H9 (cell line): ENCODE results near the gene LAIR1. TPM values are rescaled to one million over a fixed set of nuclear protein-coding genes. Genes with fewer than 3 reads are reported as not detected.
"Not testable (repeated sequence)": the region's sequence is repeated elsewhere in the genome, so short reads cannot be mapped to it uniquely, and the experiment has no call there.

ENCODE experiments used
- DNase-seq: peaks from one replicate; pipeline ENCODE4 v3.0.0-alpha.2; 2017
- H2AFZ ChIP-seq: one replicate; pipeline ENCODE4 v1.6.1; 2013; ENCODE audit warnings: mild to moderate bottlenecking, low read length, control low read depth, moderate library complexity
- H2AK5ac ChIP-seq: 2 replicates; pipeline ENCODE4 v1.6.1; 2013; ENCODE audit warnings: low read length, control low read depth, mixed read lengths; ENCODE audit not compliant: insufficient read length
- H2BK120ac ChIP-seq: one replicate; pipeline ENCODE4 v1.6.1; 2013; ENCODE audit warnings: low read depth, mild to moderate bottlenecking, low read length, control low read depth, inconsistent platforms; ENCODE audit not compliant: poor library complexity, severe bottlenecking
- H2BK12ac ChIP-seq: 2 replicates; pipeline ENCODE4 v1.6.1; 2013; ENCODE audit warnings: low read length, control low read depth, mixed read lengths, low read depth; ENCODE audit not compliant: insufficient read length
- H2BK15ac ChIP-seq: 2 replicates; pipeline ENCODE4 v1.6.1; 2013; ENCODE audit warnings: low read depth, low read length, control low read depth
- H2BK20ac ChIP-seq: one replicate; pipeline ENCODE4 v1.6.1; 2013; ENCODE audit warnings: low read depth, mild to moderate bottlenecking, low read length, control low read depth, inconsistent platforms; ENCODE audit not compliant: poor library complexity, severe bottlenecking
- H2BK5ac ChIP-seq: 2 replicates; pipeline ENCODE4 v1.6.1; 2013; ENCODE audit warnings: low read length, control low read depth, mixed read lengths; ENCODE audit not compliant: insufficient read length
- H3K14ac ChIP-seq: 2 replicates; pipeline ENCODE4 v1.6.1; 2013; ENCODE audit warnings: low read length, control low read depth; ENCODE audit not compliant: insufficient read depth
- H3K18ac ChIP-seq: 2 replicates; pipeline ENCODE4 v1.6.1; 2013; ENCODE audit warnings: low read depth, mild to moderate bottlenecking, mixed read lengths, low read length, control low read depth; ENCODE audit not compliant: insufficient read length
- H3K23ac ChIP-seq: 2 replicates; pipeline ENCODE4 v1.6.1; 2013; ENCODE audit warnings: low read length, control low read depth, mixed read lengths, low read depth; ENCODE audit not compliant: insufficient read length
- H3K23me2 ChIP-seq: 2 replicates; pipeline ENCODE4 v1.6.1; 2013; ENCODE audit warnings: low read depth, mild to moderate bottlenecking, mixed read lengths, low read length, control low read depth; ENCODE audit not compliant: insufficient read length, poor library complexity, severe bottlenecking
- H3K27ac ChIP-seq: 2 replicates; pipeline ENCODE4 v1.5.1; 2013; ENCODE audit warnings: low read length, control low read depth, mixed read lengths, low read depth; ENCODE audit not compliant: insufficient read length
- H3K27me3 ChIP-seq: 2 replicates; pipeline ENCODE4 v1.6.1; 2013; ENCODE audit warnings: low read length, control low read depth, inconsistent platforms; ENCODE audit not compliant: insufficient read depth
- H3K4ac ChIP-seq: 2 replicates; pipeline ENCODE4 v1.6.1; 2013; ENCODE audit warnings: low read depth, mild to moderate bottlenecking, control low read depth, inconsistent platforms, low read length, moderate library complexity
- H3K4me1 ChIP-seq: 2 replicates; pipeline ENCODE4 v1.6.1; 2013; ENCODE audit warnings: low read length, control low read depth, inconsistent platforms; ENCODE audit not compliant: insufficient read depth
- H3K4me2 ChIP-seq: 2 replicates; pipeline ENCODE4 v1.6.1; 2013; ENCODE audit warnings: low read length, control low read depth, mixed read lengths; ENCODE audit not compliant: insufficient read length, insufficient read depth
- H3K56ac ChIP-seq: 2 replicates; pipeline ENCODE4 v1.6.1; 2013; ENCODE audit warnings: low read depth, mild to moderate bottlenecking, mixed read lengths, low read length, control low read depth; ENCODE audit not compliant: insufficient read length
- H3K79me1 ChIP-seq: 2 replicates; pipeline ENCODE4 v1.6.1; 2013; ENCODE audit warnings: low read depth, mild to moderate bottlenecking, moderate library complexity, low read length, control low read depth, inconsistent platforms; ENCODE audit not compliant: insufficient read depth, poor library complexity, severe bottlenecking
- H3K79me2 ChIP-seq: 2 replicates; pipeline ENCODE4 v1.6.1; 2013; ENCODE audit warnings: low read length, control low read depth, inconsistent platforms; ENCODE audit not compliant: insufficient read depth
- H3K9ac ChIP-seq: 2 replicates; pipeline ENCODE4 v1.6.1; 2013; ENCODE audit warnings: low read length, control low read depth, mixed read lengths; ENCODE audit not compliant: insufficient read length; ENCODE audit errors: extremely low read depth
- H3K9me3 ChIP-seq: one replicate; pipeline ENCODE4 v1.6.1; 2013; ENCODE audit warnings: low read depth, low read length, inconsistent platforms; ENCODE audit not compliant: control insufficient read depth
- H3T11ph ChIP-seq: one replicate; pipeline ENCODE4 v1.6.1; 2013; ENCODE audit warnings: mild to moderate bottlenecking, low read length, control low read depth, inconsistent platforms
- H4K20me1 ChIP-seq: one replicate; pipeline ENCODE4 v1.6.1; 2013; ENCODE audit not compliant: control insufficient read depth, insufficient read length, insufficient read depth
- H4K5ac ChIP-seq: 2 replicates; pipeline ENCODE4 v1.6.1; 2013; ENCODE audit warnings: low read depth, mild to moderate bottlenecking, mixed read lengths, low read length, control low read depth; ENCODE audit not compliant: insufficient read length
- H4K8ac ChIP-seq: replicated peaks from 2 replicates; pipeline ENCODE4 v1.6.1; 2013; ENCODE audit warnings: low read length, control low read depth, mixed read lengths, low read depth; ENCODE audit not compliant: insufficient read length
- H4K91ac ChIP-seq: 2 replicates; pipeline ENCODE4 v1.6.1; 2013; ENCODE audit warnings: low read depth, mild to moderate bottlenecking, moderate library complexity, mixed read lengths, low read length, control low read depth; ENCODE audit not compliant: insufficient read length
- H3K27ac Mint-ChIP-seq, 3 experiments: 2 replicates in 2 of 3; 3 replicates in 1 of 3; pipeline ENCODE4 v1.8.0; 2020 to 2021; ENCODE audit warnings: mixed read lengths in 3 of 3, mild to moderate bottlenecking in 1 of 3, moderate library complexity in 1 of 3
- H3K27me3 Mint-ChIP-seq: 2 replicates; pipeline ENCODE4 v1.8.0; 2021; ENCODE audit warnings: low read depth, mild to moderate bottlenecking, moderate library complexity, mixed read lengths
- H3K36me3 Mint-ChIP-seq, 3 experiments: 2 replicates in 2 of 3; 3 replicates in 1 of 3; pipeline ENCODE4 v1.8.0; 2020 to 2021; ENCODE audit warnings: low read depth in 3 of 3, mixed read lengths in 3 of 3; ENCODE audit not compliant: insufficient read depth in 1 of 3
- H3K4me1 Mint-ChIP-seq, 2 experiments: 2 replicates each; pipeline ENCODE4 v1.8.0; 2020; ENCODE audit warnings: mixed read lengths in 2 of 2
- H3K4me3 Mint-ChIP-seq, 2 experiments: 2 replicates in 1 of 2; 3 replicates in 1 of 2; pipeline ENCODE4 v1.8.0; 2020 to 2021; ENCODE audit warnings: mild to moderate bottlenecking in 2 of 2, mixed read lengths in 2 of 2, moderate library complexity in 1 of 2
- H3K9me3 Mint-ChIP-seq, 2 experiments: 2 replicates in 1 of 2; 3 replicates in 1 of 2; pipeline ENCODE4 v1.8.0; 2020; ENCODE audit warnings: mild to moderate bottlenecking in 2 of 2, mixed read lengths in 2 of 2, moderate library complexity in 1 of 2
- WGBS: extraction: QIAGEN DNeasy Blood & Tissue Kit; methylation state at CpG from one replicate; pipeline ENCODE4 v1.1.7; 2013; ENCODE audit warnings: missing lambda C conversion rate, low lambda C conversion rate, mixed read lengths; ENCODE audit not compliant: insufficient read length; ENCODE audit errors: extremely low coverage; 5-methylcytosine and 5-hydroxymethylcytosine counted together
- total RNA-seq: library from RNA; stranded (reverse); gene quantifications from 2 replicates; pipeline ENCODE4 v1.2.1, GENCODE V29; 2021
- TF ChIP-seq, protein P1 (sequence below): fragments of 200-600 bp; sonication (generic); conservative IDR thresholded peaks from 3 replicates; pipeline ENCODE4 v1.8.0; 2021; ENCODE audit warnings: antibody characterized with exemption, mild to moderate bottlenecking

The LAIR1 gene
- total RNA-seq, 1 experiment from 2014 or later, result not detected

DNA sequence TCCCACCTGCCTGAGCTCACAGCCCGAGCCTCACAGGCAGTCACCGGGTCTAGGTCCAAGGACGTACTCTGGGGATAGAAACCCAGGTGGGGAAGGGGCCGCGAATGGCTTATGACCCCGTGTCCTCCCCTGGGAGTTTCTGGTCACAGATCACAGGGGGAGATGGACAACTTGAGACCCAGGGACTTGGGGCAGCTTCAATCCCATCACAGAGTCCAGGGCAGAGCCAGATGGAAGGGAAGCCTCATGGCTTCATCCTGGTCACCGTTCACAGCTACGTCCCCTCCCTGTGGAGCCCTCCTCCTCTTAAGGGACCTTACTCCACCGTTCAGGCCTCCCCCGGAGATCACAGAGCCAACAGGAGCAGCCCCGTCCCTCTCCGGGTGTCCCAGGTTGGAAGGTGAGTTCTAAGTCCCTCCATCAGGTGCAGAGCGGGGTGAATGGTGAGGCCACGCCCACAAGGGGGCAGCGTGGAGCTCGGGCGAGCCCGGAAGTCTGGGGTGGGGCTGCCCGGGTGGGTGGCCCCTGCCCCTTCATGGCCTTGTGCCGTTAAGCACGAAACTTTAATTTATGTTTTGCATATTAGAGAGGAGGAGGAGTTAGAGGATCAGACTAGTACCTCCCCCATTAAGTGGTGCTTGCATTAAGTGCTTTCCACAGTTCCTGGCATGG, 5.4 kb downstream of the LAIR1 start:
- H2BK120ac ChIP-seq, H3K79me1 ChIP-seq, H3K27ac ChIP-seq, H3K79me2 ChIP-seq, H2BK15ac ChIP-seq, H3K27ac Mint-ChIP-seq, H2AK5ac ChIP-seq, H3K14ac ChIP-seq, H2BK20ac ChIP-seq, H3K4me2 ChIP-seq, H2BK12ac ChIP-seq, H4K20me1 ChIP-seq, H2BK5ac ChIP-seq, H3K18ac ChIP-seq, H3T11ph ChIP-seq, H3K9me3 ChIP-seq, H3K4me3 Mint-ChIP-seq, H3K4me1 Mint-ChIP-seq, H4K91ac ChIP-seq, H3K4me1 ChIP-seq, H3K23ac ChIP-seq, DNase-seq, H3K27me3 ChIP-seq, H3K56ac ChIP-seq, H3K9ac ChIP-seq, H2AFZ ChIP-seq, H3K23me2 ChIP-seq, H3K36me3 Mint-ChIP-seq, H4K5ac ChIP-seq, H4K8ac ChIP-seq, H3K4ac ChIP-seq: not testable (repeated sequence)
- peaks cover 0 to 36% of the 10 kb centered on the region in 2 experiments; a peak in 2 of 5 replicates for H3K9me3 Mint-ChIP-seq
- WGBS, result no CpG with 5 or more reads among the region's 21 CpGs
- TF ChIP-seq, protein P1, sequence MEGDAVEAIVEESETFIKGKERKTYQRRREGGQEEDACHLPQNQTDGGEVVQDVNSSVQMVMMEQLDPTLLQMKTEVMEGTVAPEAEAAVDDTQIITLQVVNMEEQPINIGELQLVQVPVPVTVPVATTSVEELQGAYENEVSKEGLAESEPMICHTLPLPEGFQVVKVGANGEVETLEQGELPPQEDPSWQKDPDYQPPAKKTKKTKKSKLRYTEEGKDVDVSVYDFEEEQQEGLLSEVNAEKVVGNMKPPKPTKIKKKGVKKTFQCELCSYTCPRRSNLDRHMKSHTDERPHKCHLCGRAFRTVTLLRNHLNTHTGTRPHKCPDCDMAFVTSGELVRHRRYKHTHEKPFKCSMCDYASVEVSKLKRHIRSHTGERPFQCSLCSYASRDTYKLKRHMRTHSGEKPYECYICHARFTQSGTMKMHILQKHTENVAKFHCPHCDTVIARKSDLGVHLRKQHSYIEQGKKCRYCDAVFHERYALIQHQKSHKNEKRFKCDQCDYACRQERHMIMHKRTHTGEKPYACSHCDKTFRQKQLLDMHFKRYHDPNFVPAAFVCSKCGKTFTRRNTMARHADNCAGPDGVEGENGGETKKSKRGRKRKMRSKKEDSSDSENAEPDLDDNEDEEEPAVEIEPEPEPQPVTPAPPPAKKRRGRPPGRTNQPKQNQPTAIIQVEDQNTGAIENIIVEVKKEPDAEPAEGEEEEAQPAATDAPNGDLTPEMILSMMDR, result peak; percentile 45; the same call in 2 of the 3 replicates
- peaks cover 13% of the 10 kb centered on the region for H3K27me3 Mint-ChIP-seq
